B cell (primary cell): ENCODE results near the gene PFKFB3.

Experiments
- CTCF ChIP-seq: fragments of 200-600 bp; IDR thresholded peaks from one replicate; pipeline ENCODE4 v1.8.0; 2022; ENCODE audit warnings: antibody characterized with exemption, mild to moderate bottlenecking
- EZH2 ChIP-seq: IDR thresholded peaks from 2 replicates; pipeline ENCODE4 v1.6.1; 2012; ENCODE audit warnings: borderline replicate concordance, low read depth, mild to moderate bottlenecking, moderate library complexity, low read length; ENCODE audit not compliant: insufficient read depth, poor library complexity, severe bottlenecking

GRCh38 chr10:6232846-6233724 is 30.4 kb downstream of the PFKFB3 start:
- TF ChIP-seq CTCF (no peak), EZH2 (no peak)
